Gastrocnemius medialis (tissue), 4 donors: ENCODE measurements around the gene ICAM3. TPM values are rescaled to one million over a fixed set of nuclear protein-coding genes. Genes with fewer than 3 reads are reported as not detected.

Experiments used
- ATAC-seq, 2 donors: fragments of 150-250 bp; one replicate each; pipeline ENCODE4 v1.9.1; 2016
- DNase-seq, 2 donors: peaks; one replicate each; pipeline ENCODE4 v3.0.0-alpha.2; 2019
- H3K27ac ChIP-seq, 4 donors: fragments of 200-600 bp; sonication (generic); 1 replicate in 1 of 4; 2 replicates in 3 of 4; pipeline ENCODE4 v1.5.1; 2016 to 2018; ENCODE audit warnings: mild to moderate bottlenecking in 2 of 4, moderate library complexity in 1 of 4
- H3K27me3 ChIP-seq, 3 donors: fragments of 200-600 bp; sonication (generic) in 2 of 3; 1 replicate in 1 of 3; 2 replicates in 2 of 3; pipeline versions ENCODE4 v1.5.1 to v1.6.0; 2016 to 2019; ENCODE audit warnings: mild to moderate bottlenecking in 1 of 3, moderate library complexity in 1 of 3
- H3K36me3 ChIP-seq, 2 donors: fragments of 200-600 bp; sonication (generic) in 1 of 2; one replicate each; pipeline ENCODE4 v1.5.1; 2017 to 2018
- H3K4me1 ChIP-seq, 2 donors: fragments of 200-600 bp; sonication (generic) in 1 of 2; one replicate each; pipeline ENCODE4 v1.5.1; 2016 to 2017; ENCODE audit warnings: mild to moderate bottlenecking in 2 of 2
- H3K4me3 ChIP-seq, 4 donors: fragments of 200-600 bp; sonication (generic) in 3 of 4; 1 replicate in 1 of 4; 2 replicates in 3 of 4; pipeline ENCODE4 v1.5.1; 2016 to 2019; ENCODE audit warnings: mild to moderate bottlenecking in 2 of 4
- H3K9me3 ChIP-seq, 3 donors: fragments of 200-600 bp; sonication (generic) in 2 of 3; 1 replicate in 1 of 3; 2 replicates in 2 of 3; pipeline ENCODE4 v1.5.1; 2016 to 2019
- POLR2A ChIP-seq, 2 donors: fragments of 450-650 bp; IDR thresholded peaks; one replicate each; pipeline ENCODE4 v1.6.1; 2017; ENCODE audit warnings: antibody characterized with exemption in 2 of 2, mild to moderate bottlenecking in 2 of 2, moderate library complexity in 2 of 2
- in situ Hi-C, 4 donors: fragments of 200-750 bp; cut with MboI; loops; one replicate each; pipeline versions ENCODE4 v1.15.0 to v1.8.0; 2017; ENCODE audit warnings: low sequenced_read_pairs in 4 of 4
- intact Hi-C: fragments of 100-400 bp; cut with DNase I; formaldehyde crosslinking; loops from one replicate; pipeline ENCODE4 v1.15.1; 2023; ENCODE audit warnings: low total_unique reads
- total RNA-seq, 4 donors: library from RNA; depleted of rRNA; stranded (reverse); fragments of >200 nt; gene quantifications; one replicate each; pipeline versions ENCODE4 v1.1.0 to v1.2.3, GENCODE V29; 2016
- TF ChIP-seq, protein P1 (sequence below), 5 experiments: fragments of 450-650 bp in 3 of 5; fragments of 200-600 bp in 2 of 5; sonication (generic) in 2 of 5; IDR thresholded peaks in 4 of 5; conservative IDR thresholded peaks in 1 of 5; 1 replicate in 4 of 5; 2 replicates in 1 of 5; pipeline ENCODE4 v1.5.1; 2016 to 2019; ENCODE audit warnings: antibody characterized with exemption in 5 of 5, mild to moderate bottlenecking in 3 of 5, moderate library complexity in 3 of 5

ICAM3 gene
- total RNA-seq, 4 donors from 2014 or later = 2.0 to 5.0 (median 3.2) TPM

DNA sequence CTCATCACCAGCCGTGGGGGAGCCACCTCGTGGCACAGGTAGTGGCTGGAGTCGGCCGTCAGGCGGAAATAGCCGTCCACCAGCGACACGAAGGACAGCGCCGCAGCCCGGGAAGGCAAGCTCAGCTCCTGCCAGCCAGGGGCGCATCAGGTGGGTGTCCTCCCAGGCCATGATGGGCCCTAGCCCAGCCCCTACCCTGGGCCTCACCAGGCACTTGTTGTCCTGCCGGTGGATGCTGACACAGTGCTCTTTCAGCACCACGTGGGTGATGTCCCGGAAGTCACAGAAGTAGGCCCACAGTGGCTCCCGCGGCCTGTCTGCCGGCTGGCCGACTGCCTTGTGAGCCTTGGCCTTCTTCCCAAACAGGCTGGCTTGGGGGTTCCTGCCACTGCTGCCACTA is 25.2 kb upstream of the ICAM3 start:
- Histone ChIP-seq H3K4me3 (no peak overlapping the region), H3K27ac (no peak overlapping the region), H3K4me1 (no peaks in the 10 kb centered on the region), H3K9me3 (no peaks in the 10 kb centered on the region), H3K27me3 (no peaks in the 10 kb centered on the region), H3K36me3 (peaks cover 0 to 85% of the 10 kb centered on the region in 2 donors)
- intact Hi-C loops = no loop called here
- no peak for TF ChIP-seq POLR2A (IDR thresholded peaks at IDR 0.05)
- TF ChIP-seq, protein P1, sequence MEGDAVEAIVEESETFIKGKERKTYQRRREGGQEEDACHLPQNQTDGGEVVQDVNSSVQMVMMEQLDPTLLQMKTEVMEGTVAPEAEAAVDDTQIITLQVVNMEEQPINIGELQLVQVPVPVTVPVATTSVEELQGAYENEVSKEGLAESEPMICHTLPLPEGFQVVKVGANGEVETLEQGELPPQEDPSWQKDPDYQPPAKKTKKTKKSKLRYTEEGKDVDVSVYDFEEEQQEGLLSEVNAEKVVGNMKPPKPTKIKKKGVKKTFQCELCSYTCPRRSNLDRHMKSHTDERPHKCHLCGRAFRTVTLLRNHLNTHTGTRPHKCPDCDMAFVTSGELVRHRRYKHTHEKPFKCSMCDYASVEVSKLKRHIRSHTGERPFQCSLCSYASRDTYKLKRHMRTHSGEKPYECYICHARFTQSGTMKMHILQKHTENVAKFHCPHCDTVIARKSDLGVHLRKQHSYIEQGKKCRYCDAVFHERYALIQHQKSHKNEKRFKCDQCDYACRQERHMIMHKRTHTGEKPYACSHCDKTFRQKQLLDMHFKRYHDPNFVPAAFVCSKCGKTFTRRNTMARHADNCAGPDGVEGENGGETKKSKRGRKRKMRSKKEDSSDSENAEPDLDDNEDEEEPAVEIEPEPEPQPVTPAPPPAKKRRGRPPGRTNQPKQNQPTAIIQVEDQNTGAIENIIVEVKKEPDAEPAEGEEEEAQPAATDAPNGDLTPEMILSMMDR (IDR thresholded peaks at IDR 0.05 in 4 of 5, conservative IDR thresholded peaks at IDR 0.05 in 1 of 5) = no peak
- DNase-seq (no peak), ATAC-seq (no peak)
- in situ Hi-C loops = no loop called here

DNA sequence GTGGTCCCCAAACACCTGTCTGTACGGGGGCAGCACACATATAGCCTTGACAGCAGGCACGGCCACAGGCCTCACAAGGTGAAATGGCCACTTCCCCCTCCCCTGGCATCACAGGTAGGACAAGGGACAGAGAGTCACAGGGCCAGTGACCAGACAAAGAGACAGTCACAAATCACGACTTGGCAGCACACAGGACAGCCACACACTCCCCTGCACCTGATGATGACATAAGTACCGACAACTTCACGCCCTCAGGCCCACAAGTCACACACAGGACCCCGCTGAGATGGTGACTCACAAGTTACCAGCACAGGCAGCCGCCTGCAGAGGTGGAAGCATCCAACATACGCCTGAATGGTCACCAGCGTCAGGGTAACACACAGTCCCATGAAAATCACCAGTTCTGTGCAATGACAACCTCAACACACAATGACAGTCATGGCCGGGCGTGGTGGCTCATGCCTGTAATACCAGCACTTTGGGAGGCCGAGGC is 24.4 kb upstream of the ICAM3 start:
- Histone ChIP-seq H3K36me3 (peaks cover 0 to 92% of the 10 kb centered on the region in 2 donors), H3K9me3 (no peaks in the 10 kb centered on the region), H3K27ac (no peak overlapping the region), H3K27me3 (no peaks in the 10 kb centered on the region), H3K4me1 (no peaks in the 10 kb centered on the region), H3K4me3 (no peak overlapping the region)
- in situ Hi-C loops = no loop called here
- no peak for ATAC-seq
- DNase-seq = no peak
- no peak for TF ChIP-seq POLR2A (IDR thresholded peaks at IDR 0.05)
- TF ChIP-seq, protein P1 (IDR thresholded peaks at IDR 0.05 in 4 of 5, conservative IDR thresholded peaks at IDR 0.05 in 1 of 5) = no peak
- intact Hi-C loops = no loop called here

DNA sequence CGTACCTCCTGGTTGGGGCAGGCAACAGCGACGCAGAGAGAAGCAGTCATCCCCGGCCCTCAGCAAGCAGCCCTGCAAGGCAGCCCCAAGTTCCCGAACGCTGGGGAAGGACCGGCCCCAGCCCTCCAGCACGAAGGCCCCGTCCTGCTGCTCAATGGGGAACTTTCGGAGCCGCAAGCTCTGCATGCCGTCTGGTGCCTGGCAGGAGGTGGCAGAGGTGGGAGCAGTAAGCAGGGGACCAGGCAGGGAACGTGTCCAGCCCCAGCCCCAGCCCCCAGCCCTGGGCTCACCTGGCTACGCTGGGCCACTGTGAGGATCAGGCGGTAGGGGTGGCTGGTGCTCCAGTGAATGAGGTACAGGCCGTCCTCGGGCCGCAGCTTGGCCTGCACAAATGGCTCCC is 22.8 kb upstream of the ICAM3 start:
- ATAC-seq (no peak), DNase-seq (no peak)
- TF ChIP-seq, protein P1 (IDR thresholded peaks at IDR 0.05 in 4 of 5, conservative IDR thresholded peaks at IDR 0.05 in 1 of 5) = no peak
- TF ChIP-seq POLR2A (IDR thresholded peaks at IDR 0.05) = no peak
- Histone ChIP-seq H3K27ac (no peak overlapping the region), H3K9me3 (no peaks in the 10 kb centered on the region), H3K27me3 (no peaks in the 10 kb centered on the region), H3K36me3 (peaks cover 0 to 94% of the 10 kb centered on the region in 2 donors), H3K4me1 (no peaks in the 10 kb centered on the region), H3K4me3 (no peak overlapping the region)
- in situ Hi-C loops (no loop called here), intact Hi-C loops (no loop called here)

DNA sequence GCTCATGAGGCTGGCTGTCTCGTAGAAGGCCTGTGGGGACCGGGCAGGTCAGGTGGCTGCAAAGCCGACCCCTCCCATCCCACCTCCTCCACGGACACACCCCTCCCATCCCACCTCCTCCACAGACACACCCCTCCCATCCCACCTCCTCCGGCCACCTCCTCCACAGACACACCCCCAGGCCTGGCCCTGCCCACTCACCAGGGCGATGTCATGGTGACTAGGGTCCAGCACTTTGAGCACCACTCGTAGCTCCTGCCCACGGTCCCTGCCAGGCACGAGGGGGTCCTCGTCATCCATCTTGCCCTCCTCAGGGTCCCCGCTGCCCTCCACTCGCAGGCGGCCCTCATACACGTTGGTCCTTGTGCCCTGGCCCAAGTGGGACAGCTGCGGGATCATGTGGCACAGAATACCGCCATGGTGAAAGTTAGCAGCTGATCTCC is 22.2 kb upstream of the ICAM3 start:
- intact Hi-C loops = no loop called here

More for the DNA sequence above, 22.2 kb upstream of the ICAM3 start:
- no peak overlapping the region for H3K4me3 ChIP-seq
- TF ChIP-seq, protein P1 (IDR thresholded peaks at IDR 0.05 in 4 of 5, conservative IDR thresholded peaks at IDR 0.05 in 1 of 5) = no peak
- no peak for TF ChIP-seq POLR2A (IDR thresholded peaks at IDR 0.05)
- no peaks in the 10 kb centered on the region for H3K4me1 ChIP-seq
- peaks cover 0 to 90% of the 10 kb centered on the region in 2 donors for H3K36me3 ChIP-seq
- no peak overlapping the region for H3K27ac ChIP-seq
- DNase-seq (no peak), ATAC-seq (no peak)
- no peaks in the 10 kb centered on the region for H3K9me3 ChIP-seq
- in situ Hi-C loops = no loop called here
- H3K27me3 ChIP-seq = no peaks in the 10 kb centered on the region
